Spleen (tissue), 11 donors: ENCODE data around the gene CPED1. TPM values are rescaled to one million over a fixed set of nuclear protein-coding genes. Genes with fewer than 3 reads are reported as not detected.

Experiments
- DNase-seq: peaks from one replicate; pipeline ENCODE4 v3.0.0-alpha.2; 2020
- H3K27ac ChIP-seq, 8 donors: fragments of 200-600 bp; sonication (generic) in 7 of 8; 1 replicate in 4 of 8; 2 replicates in 4 of 8; pipeline versions ENCODE4 v1.5.0 to v1.8.0; 2016 to 2021; ENCODE audit warnings: inconsistent platforms in 4 of 8, mild to moderate bottlenecking in 4 of 8, moderate library complexity in 1 of 8
- H3K27me3 ChIP-seq, 7 donors: fragments of 200-600 bp; sonication (generic) in 6 of 7; replicated peaks in 1 of 7; 1 replicate in 4 of 7; 2 replicates in 3 of 7; pipeline versions ENCODE4 v1.5.0 to v1.8.0; 2016 to 2021; ENCODE audit warnings: inconsistent platforms in 3 of 7, mild to moderate bottlenecking in 1 of 7
- H3K36me3 ChIP-seq, 6 donors: fragments of 200-600 bp; sonication (generic) in 5 of 6; 1 replicate in 4 of 6; 2 replicates in 2 of 6; pipeline versions ENCODE4 v1.5.0 to v1.8.0; 2016 to 2021; ENCODE audit warnings: inconsistent platforms in 2 of 6
- H3K4me1 ChIP-seq, 6 donors: fragments of 200-600 bp; sonication (generic) in 5 of 6; 1 replicate in 3 of 6; 2 replicates in 3 of 6; pipeline versions ENCODE4 v1.5.0 to v1.8.0; 2016 to 2021; ENCODE audit warnings: inconsistent platforms in 3 of 6
- H3K4me3 ChIP-seq, 8 donors: fragments of 200-600 bp; sonication (generic) in 7 of 8; 1 replicate in 4 of 8; 2 replicates in 4 of 8; pipeline versions ENCODE4 v1.5.0 to v1.8.0; 2016 to 2021; ENCODE audit warnings: inconsistent platforms in 4 of 8, mild to moderate bottlenecking in 4 of 8, moderate library complexity in 2 of 8
- H3K9me3 ChIP-seq, 8 donors: fragments of 200-600 bp; sonication (generic) in 7 of 8; 1 replicate in 4 of 8; 2 replicates in 4 of 8; pipeline versions ENCODE4 v1.5.0 to v1.8.0; 2016 to 2021; ENCODE audit warnings: inconsistent platforms in 4 of 8
- CTCF ChIP-seq, 11 experiments: fragments of 200-600 bp in 7 of 11; fragments of 450-650 bp in 4 of 11; sonication (generic) in 4 of 11; IDR thresholded peaks in 8 of 11; conservative IDR thresholded peaks in 3 of 11; 1 replicate in 7 of 11; 2 replicates in 4 of 11; pipeline versions ENCODE4 v1.4.0 to v1.8.0; 2016 to 2021; ENCODE audit warnings: antibody characterized with exemption in 11 of 11, inconsistent platforms in 4 of 11, mild to moderate bottlenecking in 1 of 11
- POLR2A ChIP-seq, 3 donors: fragments of 450-650 bp; IDR thresholded peaks; one replicate each; pipeline ENCODE4 v1.5.1; 2017; ENCODE audit warnings: antibody characterized with exemption in 3 of 3, mild to moderate bottlenecking in 1 of 3
- POLR2AphosphoS5 ChIP-seq, 3 donors: sonication (generic); formaldehyde crosslinking; IDR thresholded peaks; one replicate each; pipeline ENCODE4 v1.5.1; 2017; ENCODE audit warnings: antibody characterized with exemption in 3 of 3
- WGBS, 5 donors: extraction: QIAGEN DNeasy Blood & Tissue Kit in 3 of 5; methylation state at CpG; one replicate each; pipeline versions ENCODE4 v1.1.5 to v1.1.7; 2013 to 2018; 5-methylcytosine and 5-hydroxymethylcytosine counted together
- intact Hi-C: fragments of 100-400 bp; cut with DNase I; formaldehyde crosslinking; loops from one replicate; pipeline ENCODE4 v1.15.0; 2023; ENCODE audit warnings: low total_unique reads
- polyA plus RNA-seq, 3 donors: library from polyadenylated mRNA; stranded (reverse); fragments of 200-250 nt; gene quantifications; one replicate each; pipeline ENCODE4 v1.2.1, GENCODE V29; 2013
- total RNA-seq, 7 donors: library from RNA; depleted of rRNA in 3 of 7; stranded (reverse); fragments of >200 nt in 3 of 7; fragmentation: NEBNext Ultra II Directional in 4 of 7; extraction: Animal tissue kit (Norgen Biotek cat#: 25700) in 4 of 7; gene quantifications; one replicate each; pipeline versions ENCODE4 v1.1.0 to v1.2.1, GENCODE V29; 2016 to 2021
- donor health status: healthy with polysubstance abuse.
- donor health status: DM: no; HTN: no; CAD: no; lungs with moderate emphysema.
- donor health status: DM: no; HTN: no; CAD: no.
- donor health status: Bipolar disorder and iron deficiency.
- donor health status: healthy.
- donor health status: DM: no; HTN: no; CAD: no.
- donor health status: DM: yes; HTN: yes; CAD: no.

Gene CPED1
- total and polyA plus RNA-seq, 10 donors = 1.5 to 81.6 (median 38.6) TPM

- intact Hi-C loops = no loop called here
- no peak for DNase-seq
- Histone ChIP-seq H3K9me3 (peaks cover 0 to 25% (median 19%) of the 10 kb centered on the region in 8 donors), H3K4me3 (no peak overlapping the region), H3K27ac (no peak overlapping the region), H3K27me3 (no peaks in the 10 kb centered on the region), H3K4me1 (no peaks in the 10 kb centered on the region), H3K36me3 (peaks cover 0 to 35% (median 0%) of the 10 kb centered on the region in 6 donors)
- TF ChIP-seq POLR2AphosphoS5 (IDR thresholded peaks at IDR 0.05) = no peak
- TF ChIP-seq CTCF (IDR thresholded peaks at IDR 0.05 in 8 of 11, conservative IDR thresholded peaks at IDR 0.05 in 3 of 11) = no peak
- TF ChIP-seq POLR2A (IDR thresholded peaks at IDR 0.05) = no peak
- WGBS, 5 donors = 82 to 91% (median 87%) methylated on average over 1 of the region's 1 CpG
Measured at GRCh38 chr7:121280656-121281055, 292.1 kb downstream of the CPED1 start.

- peaks cover 0 to 50% (median 0%) of the 10 kb centered on the region in 6 donors for H3K36me3 ChIP-seq
- WGBS, 5 donors = 80 to 89% (median 82%) methylated on average over 3 of the region's 3 CpGs
- TF ChIP-seq POLR2A (IDR thresholded peaks at IDR 0.05) = no peak
- no peak for TF ChIP-seq POLR2AphosphoS5 (IDR thresholded peaks at IDR 0.05)
- TF ChIP-seq CTCF (IDR thresholded peaks at IDR 0.05 in 8 of 11, conservative IDR thresholded peaks at IDR 0.05 in 3 of 11) = no peak
- H3K4me1 ChIP-seq = no peaks in the 10 kb centered on the region
- H3K27me3 ChIP-seq = no peaks in the 10 kb centered on the region
- peaks cover 0 to 39% (median 26%) of the 10 kb centered on the region in 8 donors for H3K9me3 ChIP-seq
- H3K4me3 ChIP-seq = no peak overlapping the region
- H3K27ac ChIP-seq = no peak overlapping the region
- intact Hi-C loops = no loop called here
- DNase-seq = no peak
Measured at GRCh38 chr7:121282129-121282528, 293.6 kb downstream of the CPED1 start.

GRCh38 chr7:121285066-121285667, 296.7 kb downstream of the CPED1 start:
- H3K4me3 ChIP-seq = no peak overlapping the region

More at GRCh38 chr7:121285066-121285667, 296.7 kb downstream of the CPED1 start:
- Histone ChIP-seq H3K27me3 (no peaks in the 10 kb centered on the region), H3K4me1 (no peaks in the 10 kb centered on the region), H3K36me3 (peaks cover 0 to 50% (median 0%) of the 10 kb centered on the region in 6 donors), H3K9me3 (peaks cover 0 to 53% (median 33%) of the 10 kb centered on the region in 8 donors), H3K27ac (no peak overlapping the region)
- WGBS, 5 donors = 88 to 100% (median 91%) methylated on average over 1 of the region's 1 CpG
- no peak for DNase-seq
- TF ChIP-seq POLR2A (IDR thresholded peaks at IDR 0.05) = no peak
- TF ChIP-seq POLR2AphosphoS5 (IDR thresholded peaks at IDR 0.05) = no peak
- TF ChIP-seq CTCF (IDR thresholded peaks at IDR 0.05 in 8 of 11, conservative IDR thresholded peaks at IDR 0.05 in 3 of 11) = no peak
- intact Hi-C loops = no loop called here
